Measurements from ENCODE around the gene ST6GAL1.

Gene ST6GAL1

GRCh38 chr3:186909078-186909853 lies 21.1 kb upstream of the ST6GAL1 start:
- no peak for DNase-seq
- TF ChIP-seq CTCF (IDR thresholded peaks at IDR 0.05; ENCODE audit: low read depth, low read length, missing control alignments), result no peak
- H3K27ac ChIP-seq, result no peak overlapping the region
- H3K4me3 ChIP-seq (ENCODE audit: low read depth, low read length), result no peak overlapping the region
- in situ Hi-C loops (cut with HindIII; ENCODE audit: low pct_ligation_motif_present, low sequenced_read_pairs), result no loop called here
- no peaks in the 10 kb centered on the region for H3K36me3 ChIP-seq (replicated peaks)
- no peaks in the 10 kb centered on the region for H3K27me3 ChIP-seq (replicated peaks)

GRCh38 chr3:186915806-186916796 lies 14.2 kb upstream of the ST6GAL1 start:
- no peak overlapping the region for H3K27ac ChIP-seq
- TF ChIP-seq CTCF (IDR thresholded peaks at IDR 0.05; ENCODE audit: low read depth, low read length, missing control alignments), result no peak
- no peak for DNase-seq
- H3K4me3 ChIP-seq (ENCODE audit: low read depth, low read length), result no peak overlapping the region
- no peaks in the 10 kb centered on the region for H3K27me3 ChIP-seq (replicated peaks)
- in situ Hi-C loops (cut with HindIII; ENCODE audit: low pct_ligation_motif_present, low sequenced_read_pairs), result no loop called here
- no peaks in the 10 kb centered on the region for H3K36me3 ChIP-seq (replicated peaks)

- Histone ChIP-seq H3K27ac (no peak overlapping the region), H3K36me3 (replicated peaks) (no peaks in the 10 kb centered on the region), H3K27me3 (replicated peaks) (no peaks in the 10 kb centered on the region), H3K4me3 (ENCODE audit: low read depth, low read length) (no peak overlapping the region)
- no peak for DNase-seq
- in situ Hi-C loops (cut with HindIII; ENCODE audit: low pct_ligation_motif_present, low sequenced_read_pairs), result no loop called here
- no peak for TF ChIP-seq CTCF (IDR thresholded peaks at IDR 0.05; ENCODE audit: low read depth, low read length, missing control alignments)
Measured at GRCh38 chr3:186917512-186918312, 12.6 kb upstream of the ST6GAL1 start.

- no peak for DNase-seq
- in situ Hi-C loops (cut with HindIII; ENCODE audit: low pct_ligation_motif_present, low sequenced_read_pairs), result no loop called here
- Histone ChIP-seq H3K4me3 (ENCODE audit: low read depth, low read length) (no peak overlapping the region), H3K27me3 (replicated peaks) (no peaks in the 10 kb centered on the region), H3K27ac (no peak overlapping the region), H3K36me3 (replicated peaks) (no peaks in the 10 kb centered on the region)
- TF ChIP-seq CTCF (IDR thresholded peaks at IDR 0.05; ENCODE audit: low read depth, low read length, missing control alignments), result no peak
Measured at GRCh38 chr3:186920301-186920700, 10.0 kb upstream of the ST6GAL1 start.

GRCh38 chr3:186920796-186921195 lies 9.5 kb upstream of the ST6GAL1 start:
- TF ChIP-seq CTCF (IDR thresholded peaks at IDR 0.05; ENCODE audit: low read depth, low read length, missing control alignments), result no peak
- in situ Hi-C loops (cut with HindIII; ENCODE audit: low pct_ligation_motif_present, low sequenced_read_pairs), result no loop called here
- no peak overlapping the region for H3K27ac ChIP-seq
- DNase-seq, result no peak
- H3K4me3 ChIP-seq (ENCODE audit: low read depth, low read length), result no peak overlapping the region
- no peaks in the 10 kb centered on the region for H3K36me3 ChIP-seq (replicated peaks)
- no peaks in the 10 kb centered on the region for H3K27me3 ChIP-seq (replicated peaks)
